Stimulated activated CD4-positive, alpha-beta T cell treated with anti-CD3 and anti-CD28 coated beads, Interleukin-12 subunit alpha, Interleukin-12 subunit beta, amount 100 ng/mL, for 24 hours (primary cell): ENCODE measurements around the gene TBC1D4.

ENCODE experiments used
- DNase-seq, 2 experiments: peaks; one replicate each; pipeline ENCODE4 v3.0.0-alpha.2; 2020; ENCODE audit warnings: low read depth in 2 of 2

Gene TBC1D4

DNA sequence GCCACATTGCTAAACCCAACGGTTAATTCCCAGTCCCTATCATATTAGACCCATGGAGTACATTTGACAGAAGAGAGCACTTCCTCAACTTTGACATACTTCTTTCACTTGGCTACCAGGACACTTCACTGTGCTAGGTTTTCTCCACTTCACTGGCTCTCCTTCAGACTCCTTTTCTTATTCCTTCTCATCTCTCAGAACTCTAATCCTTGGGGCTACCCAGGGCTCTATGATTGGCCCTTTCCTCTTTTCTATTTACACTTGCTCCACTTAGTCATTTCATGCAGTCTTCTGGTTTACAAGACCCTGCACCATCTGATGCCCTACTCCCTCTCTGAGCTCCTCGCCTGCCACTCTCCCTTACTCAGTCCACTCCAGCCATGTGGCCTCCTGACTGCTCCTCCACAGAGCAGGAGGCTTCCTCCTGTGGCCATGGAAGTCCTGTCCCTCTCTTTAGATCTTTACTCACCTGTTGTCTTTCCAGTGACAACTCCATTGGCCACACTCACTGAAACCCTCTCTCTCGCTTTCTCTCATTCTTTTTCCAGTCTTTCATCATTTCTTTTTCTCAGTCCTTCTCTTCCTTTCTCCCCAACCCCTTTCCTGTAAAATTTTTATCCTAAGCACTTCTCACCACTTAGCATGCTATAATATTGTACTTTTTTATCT lies 90.4 kb downstream of the TBC1D4 start:
- no peak for DNase-seq

DNA sequence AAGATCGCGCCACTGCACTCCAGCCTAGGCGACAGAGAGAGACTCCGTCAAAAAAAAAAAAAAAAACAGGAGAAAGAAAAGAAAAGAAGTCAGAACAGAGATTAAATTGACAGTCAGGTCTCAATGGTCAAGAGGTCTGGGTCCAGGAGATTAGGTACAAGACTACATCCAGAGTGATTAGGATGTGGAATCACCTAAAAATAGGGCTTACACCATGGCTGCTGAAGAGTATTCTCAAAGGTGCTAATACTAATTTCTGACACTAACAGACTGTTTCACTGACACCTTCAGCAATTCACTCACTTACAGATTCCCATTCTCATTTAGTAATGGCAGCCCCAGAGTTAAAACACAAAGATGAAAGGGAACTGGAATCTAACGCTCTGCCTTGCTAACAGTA lies 91.7 kb downstream of the TBC1D4 start:
- DNase-seq = no peak

GRCh38 chr13:75385708-75386083 lies 96.3 kb downstream of the TBC1D4 start:
- DNase-seq = no peak

DNA sequence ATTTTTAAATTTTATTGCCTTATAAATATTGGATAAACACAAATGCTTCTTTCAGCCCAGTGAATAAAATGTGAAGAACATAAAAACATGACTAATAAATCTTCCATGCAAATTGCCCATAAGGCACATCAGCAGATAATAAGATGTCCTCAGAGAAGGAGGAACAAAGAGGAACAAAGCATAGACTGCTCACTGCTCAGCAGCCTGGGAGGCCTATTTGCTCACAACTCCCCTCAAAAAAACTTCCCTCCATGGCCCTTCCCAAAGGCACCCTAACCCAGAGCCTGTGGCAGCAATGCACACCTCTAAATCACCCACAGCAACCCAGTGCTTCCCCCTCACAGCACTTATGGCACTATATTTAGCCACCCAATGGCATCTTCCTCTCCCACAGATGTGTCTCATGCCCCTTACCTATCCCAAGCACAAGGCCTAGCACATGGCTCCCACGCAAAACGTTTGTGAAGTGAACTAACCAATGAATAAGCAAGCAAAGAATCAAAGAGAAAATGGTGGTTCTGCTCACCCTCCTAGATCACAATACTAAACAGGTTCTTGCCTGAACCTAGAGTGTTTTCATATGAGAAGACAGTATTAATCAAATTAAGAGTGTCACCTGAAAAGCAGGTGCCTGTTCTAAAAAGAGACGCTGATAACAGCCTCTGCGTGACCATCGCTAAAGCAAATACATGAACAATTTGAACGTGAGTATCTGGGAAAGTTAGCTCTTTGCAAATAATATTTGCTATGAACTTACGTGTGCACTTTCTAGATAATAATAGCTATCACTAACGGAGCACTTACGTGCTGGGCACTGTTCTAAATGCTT lies 96.9 kb downstream of the TBC1D4 start:
- no peak for DNase-seq

DNA sequence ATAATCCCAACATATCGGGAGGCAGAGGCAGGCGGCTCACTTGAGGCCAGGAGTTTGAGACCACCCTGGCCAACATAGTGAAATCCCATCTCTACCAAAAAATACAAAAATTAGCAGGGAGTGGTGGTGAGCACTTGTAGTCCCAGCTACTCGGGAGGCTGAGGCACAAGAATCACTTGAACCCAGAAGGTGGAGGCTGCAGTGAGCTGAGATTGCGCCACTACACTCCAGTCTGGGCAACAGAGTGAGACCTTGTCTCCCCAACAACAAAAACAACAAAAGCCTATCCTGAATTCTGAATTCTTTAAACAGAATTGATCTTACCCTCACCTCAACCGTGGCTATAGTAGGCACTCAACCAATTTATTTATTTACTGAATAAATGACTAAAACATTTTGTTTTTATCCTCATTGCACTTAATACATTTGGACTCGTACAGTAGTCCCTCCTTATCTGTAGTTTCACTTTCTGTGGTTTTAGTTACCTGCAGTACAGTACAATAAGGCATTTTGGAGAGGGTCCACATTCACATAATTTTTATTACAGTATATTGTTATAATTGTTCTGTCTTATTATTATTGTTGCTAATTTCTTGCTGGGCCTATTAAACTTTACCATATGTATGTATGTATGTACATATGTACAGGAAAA lies 98.8 kb downstream of the TBC1D4 start:
- no peak for DNase-seq

DNA sequence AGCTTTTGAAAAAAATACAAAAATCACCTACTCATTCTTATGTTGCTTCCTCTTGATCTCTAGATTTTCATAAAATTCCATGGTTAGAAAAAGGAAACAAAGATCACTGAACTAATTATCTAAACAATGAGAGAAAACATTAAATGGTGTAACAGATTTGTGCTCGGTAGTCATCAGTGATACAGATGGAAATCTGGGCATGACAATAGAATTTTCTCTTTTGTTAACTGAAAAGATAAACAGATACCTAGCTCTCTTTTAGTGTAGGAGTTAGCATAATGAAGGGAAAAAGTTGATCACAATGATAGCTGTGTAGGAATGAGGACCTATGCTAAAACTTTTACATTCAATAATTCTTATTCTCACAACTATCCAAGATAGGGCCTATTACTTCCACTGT lies 103.7 kb downstream of the TBC1D4 start:
- no peak for DNase-seq

DNA sequence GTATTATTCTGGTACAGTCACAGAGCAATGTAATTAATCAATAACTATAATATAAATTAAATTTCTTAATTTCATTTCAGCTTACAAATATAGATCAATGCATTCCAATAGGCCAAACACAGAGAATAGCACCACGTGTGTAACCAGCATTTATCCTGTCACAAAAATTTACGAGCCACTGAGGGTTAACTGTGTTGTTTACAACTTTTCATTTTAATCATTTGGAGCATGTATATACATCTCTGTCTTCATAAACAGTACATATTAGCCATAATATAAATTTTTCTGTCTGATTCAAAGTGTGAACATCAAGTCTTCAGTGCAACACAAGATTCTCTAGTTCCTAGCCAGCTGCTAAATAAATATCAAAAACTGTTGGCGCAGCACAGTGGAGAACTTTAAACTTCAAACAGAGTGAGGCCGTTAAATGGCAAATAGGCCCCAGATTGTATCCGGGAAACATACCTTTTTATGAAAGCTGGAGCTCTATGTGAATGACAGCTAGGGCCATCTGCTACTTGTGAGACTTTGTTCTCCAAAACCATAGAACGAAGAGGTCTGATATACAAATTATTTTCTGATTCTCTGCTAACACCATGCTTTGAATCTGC lies 105.1 kb downstream of the TBC1D4 start:
- no peak for DNase-seq

DNA sequence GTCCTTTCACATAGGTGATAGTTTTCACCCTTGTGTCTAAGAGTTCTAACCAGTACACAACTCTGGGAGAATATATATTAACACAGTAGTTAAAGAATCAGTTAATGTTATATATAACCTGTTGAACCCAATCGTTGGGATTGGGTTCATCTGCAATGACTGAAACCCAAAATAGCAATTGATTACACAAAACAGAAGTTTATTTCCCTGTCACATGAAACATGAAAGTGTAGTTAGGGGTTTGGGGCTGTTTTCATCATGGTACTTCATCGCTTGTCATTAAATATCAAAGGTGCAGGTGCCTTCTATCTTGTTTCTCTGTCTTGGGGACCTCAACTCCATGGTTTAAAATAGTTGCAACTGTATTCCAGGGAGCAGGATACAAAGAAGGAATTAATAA lies 106.6 kb downstream of the TBC1D4 start:
- no peak for DNase-seq

DNA sequence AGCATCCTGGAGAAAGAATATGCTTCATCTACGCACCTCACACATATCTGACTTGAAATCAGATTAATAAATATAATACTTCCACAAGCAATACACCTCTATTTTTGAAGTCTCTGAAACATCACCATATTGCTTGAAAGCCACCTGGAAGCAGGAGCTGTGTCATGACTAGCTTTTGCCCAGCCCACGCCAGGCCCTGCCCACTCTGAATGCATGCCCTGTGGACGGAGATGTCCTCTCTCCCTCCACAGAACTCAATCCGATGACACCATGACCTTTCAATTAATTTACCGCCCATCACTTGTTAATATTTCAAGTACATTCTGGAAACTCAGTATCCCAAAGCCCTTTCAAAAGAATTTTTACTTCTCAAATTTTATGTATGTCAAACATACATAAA lies 108.0 kb downstream of the TBC1D4 start:
- no peak for DNase-seq

- no peak for DNase-seq
Observed at GRCh38 chr13:75372923-75373841, 108.8 kb downstream of the TBC1D4 start.

DNA sequence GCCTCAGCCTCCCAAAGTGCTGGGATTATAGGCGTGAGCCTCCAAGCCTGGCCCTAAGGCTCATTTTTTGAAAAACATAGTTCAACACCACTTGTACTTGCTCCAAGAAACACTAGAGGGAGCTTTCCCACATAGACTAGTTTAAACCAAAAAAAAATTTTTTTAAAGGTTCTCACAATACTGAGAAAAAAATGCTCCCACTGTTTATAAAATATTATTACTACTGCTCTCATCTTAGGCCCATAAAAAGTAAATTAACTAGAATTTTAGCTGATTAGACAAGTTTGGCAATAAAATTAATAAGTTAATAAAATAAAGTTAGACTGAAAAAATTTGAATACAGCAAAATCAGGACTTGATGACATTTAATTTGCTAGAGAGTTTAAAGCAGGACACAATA lies 109.5 kb downstream of the TBC1D4 start:
- DNase-seq = no peak

DNA sequence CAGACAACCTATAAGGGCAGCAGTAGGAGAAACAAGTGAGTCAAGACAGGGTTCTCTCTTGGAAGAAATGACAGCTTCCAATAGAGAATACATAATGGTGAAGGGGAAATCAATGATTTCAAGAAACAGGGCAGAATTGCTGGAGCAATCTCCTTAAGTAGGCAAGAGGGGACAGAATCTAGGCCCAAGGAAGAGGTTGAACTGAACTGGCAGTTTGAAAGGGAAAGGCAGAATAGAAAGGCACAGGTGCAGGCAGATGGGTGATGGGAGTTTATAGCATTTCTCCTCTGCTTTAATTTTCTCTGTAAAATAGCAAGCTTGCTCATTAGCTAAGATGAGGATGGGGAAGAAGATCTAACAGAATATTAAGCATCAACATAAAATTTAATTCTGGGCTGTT lies 110.8 kb downstream of the TBC1D4 start:
- no peak for DNase-seq

DNA sequence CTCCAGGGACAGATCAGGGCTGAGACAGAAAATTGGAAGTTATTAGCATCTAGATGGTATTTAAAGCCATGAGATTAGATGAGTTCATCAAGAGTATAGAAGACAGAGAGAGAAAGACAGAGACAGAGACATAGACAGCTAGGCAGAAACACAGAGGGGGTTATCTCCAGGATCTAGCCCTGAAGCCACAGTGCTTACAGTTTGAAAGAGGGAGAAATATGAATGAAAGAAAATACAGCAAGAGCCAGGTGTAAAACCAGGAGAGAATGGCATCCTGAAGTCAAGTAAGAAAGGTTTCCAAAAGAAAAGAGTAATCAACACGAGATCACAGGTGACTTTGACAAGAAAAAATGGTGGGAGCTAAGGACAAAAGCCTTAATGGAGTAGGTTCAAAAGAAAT lies 111.2 kb downstream of the TBC1D4 start:
- DNase-seq = no peak

GRCh38 chr13:75369981-75370380 lies 112.0 kb downstream of the TBC1D4 start:
- no peak for DNase-seq

DNA sequence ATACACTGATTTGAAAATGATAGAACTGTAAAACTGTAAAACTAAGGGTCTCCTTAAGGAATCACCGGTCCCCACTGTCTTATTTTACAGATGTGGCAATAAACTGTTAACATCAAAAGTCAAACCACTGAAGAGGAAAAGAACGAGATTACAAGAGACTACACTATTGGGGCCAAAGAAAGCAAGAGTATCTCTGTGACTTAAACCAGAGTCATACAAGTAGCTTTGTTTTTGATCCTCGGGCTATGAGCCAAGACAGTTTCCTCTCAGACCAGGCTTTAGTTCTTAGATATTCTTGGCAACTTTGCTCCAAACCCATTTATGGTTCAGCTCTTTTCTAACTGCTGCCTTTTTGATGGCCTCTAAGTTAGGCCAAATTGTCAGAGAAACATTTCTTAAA lies 113.8 kb downstream of the TBC1D4 start:
- DNase-seq = no peak

DNA sequence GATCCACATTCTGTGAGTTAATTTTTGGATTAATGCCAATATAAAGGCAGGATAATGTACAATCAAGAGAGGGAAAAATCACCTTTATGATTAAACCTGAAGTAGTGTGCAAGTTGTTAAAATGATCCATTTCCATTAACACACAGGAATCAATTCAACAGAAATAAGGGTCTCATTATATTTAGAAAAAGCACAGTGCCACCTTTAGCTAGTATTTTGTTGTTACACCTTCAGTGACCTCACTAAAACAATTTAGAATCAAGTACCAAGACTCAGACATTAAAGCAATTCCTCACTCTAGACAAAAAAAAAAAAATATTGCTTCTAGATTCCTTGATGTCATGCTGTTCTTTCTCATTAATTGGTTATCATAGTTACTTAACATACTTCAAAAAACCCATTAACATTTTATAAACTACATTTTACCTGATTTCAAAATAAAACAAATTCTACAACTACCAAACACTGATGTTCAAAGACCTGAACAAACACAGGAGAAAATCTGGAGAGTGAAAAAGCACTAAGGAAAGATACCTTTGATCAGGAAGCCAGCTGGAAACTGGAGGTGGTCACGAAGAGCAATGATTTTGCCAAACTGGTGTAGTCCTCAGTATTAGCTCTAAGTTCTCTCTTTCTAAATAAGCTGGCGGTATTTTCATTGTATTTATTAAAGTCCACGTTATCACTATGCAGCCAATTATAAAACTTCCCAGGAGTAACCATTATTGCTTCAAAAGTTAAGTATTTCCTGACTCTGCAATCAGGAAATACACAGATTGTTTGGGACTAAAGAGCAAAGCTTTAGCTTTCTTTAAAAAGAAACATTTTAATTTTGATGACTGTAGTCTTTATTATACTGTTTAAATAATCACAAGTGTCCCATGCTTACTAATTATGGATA lies 115.3 kb downstream of the TBC1D4 start:
- no peak for DNase-seq

GRCh38 chr13:75365724-75366173 lies 116.2 kb downstream of the TBC1D4 start:
- no peak for DNase-seq

GRCh38 chr13:75364131-75364713 lies 117.7 kb downstream of the TBC1D4 start:
- DNase-seq = no peak

DNA sequence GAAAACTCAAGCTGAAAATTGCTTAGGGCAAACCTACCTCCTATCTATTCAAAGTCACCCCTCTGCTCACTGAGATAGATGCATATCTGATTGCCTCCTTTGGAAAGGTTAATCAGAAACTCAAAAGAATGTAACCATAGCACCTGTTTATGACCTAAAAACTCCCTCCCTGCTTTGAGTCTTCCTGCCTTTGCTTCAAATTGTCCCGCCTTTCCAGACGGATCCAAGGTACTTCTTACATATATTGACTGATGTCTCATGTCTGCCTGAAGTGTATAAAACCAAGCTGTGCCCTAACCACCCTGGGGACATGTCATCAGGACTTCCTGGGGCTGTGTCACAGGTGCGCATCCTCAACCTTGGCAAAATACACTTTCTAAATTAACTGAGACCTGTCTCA lies 118.6 kb downstream of the TBC1D4 start:
- no peak for DNase-seq

GRCh38 chr13:75362026-75362425 lies 119.9 kb downstream of the TBC1D4 start:
- no peak for DNase-seq
